K562 (cell line): ENCODE measurements around the gene LENEP. TPM values are rescaled to one million over a fixed set of nuclear protein-coding genes. Genes with fewer than 3 reads are reported as not detected.

Experiments used
- ARID3A ChIP-seq: IDR thresholded peaks from 2 replicates; pipeline ENCODE4 v1.6.1; 2012; ENCODE audit warnings: low read depth, low read length, improper control_type of control experiment, borderline replicate concordance
- ATF4 ChIP-seq: fragments of 450-650 bp; formaldehyde crosslinking; IDR thresholded peaks from 2 replicates; pipeline ENCODE4 v1.4.0; 2022; ENCODE audit warnings: mild to moderate bottlenecking, moderate library complexity
- CHD1 ChIP-seq: fragments of 200-600 bp; sonication (generic); IDR thresholded peaks from one replicate; pipeline ENCODE4 v1.6.1; 2012; ENCODE audit warnings: mild to moderate bottlenecking, moderate library complexity, low read length, inconsistent platforms
- EP300 ChIP-seq: IDR thresholded peaks from 2 replicates; pipeline ENCODE4 v1.6.1; 2012; ENCODE audit warnings: low read length, improper control_type of control experiment
- ERF ChIP-seq: fragments of 450-650 bp; formaldehyde crosslinking; IDR thresholded peaks from 2 replicates; pipeline ENCODE4 v1.4.0; 2020; ENCODE audit warnings: mild to moderate bottlenecking, mixed read lengths
- ETV6 ChIP-seq, 3 experiments: fragments of 150-350 bp in 1 of 3; sonication (generic) in 1 of 3; formaldehyde crosslinking in 1 of 3; IDR thresholded peaks; 2 replicates each; pipeline versions ENCODE4 v1.6.1 to v1.8.0; 2014 to 2022; ENCODE audit warnings: borderline replicate concordance in 2 of 3, low read depth in 2 of 3, antibody characterized with exemption in 1 of 3, low read length in 1 of 3, mild to moderate bottlenecking in 1 of 3, missing genetic modification reagents in 1 of 3
- FIP1L1 ChIP-seq: fragments of 200-400 bp; formaldehyde crosslinking; IDR thresholded peaks from 2 replicates; pipeline ENCODE4 v1.6.1; 2018; ENCODE audit warnings: mild to moderate bottlenecking, low read depth, low read length; ENCODE audit not compliant: poor library complexity, severe bottlenecking
- HMBOX1 ChIP-seq: sonication (generic); IDR thresholded peaks from 2 replicates; pipeline ENCODE4 v1.6.1; 2016
- ILF3 ChIP-seq: fragments of 450-650 bp; IDR thresholded peaks from 2 replicates; pipeline ENCODE4 v1.6.1; 2018; ENCODE audit warnings: antibody characterized with exemption, mild to moderate bottlenecking, moderate library complexity, borderline replicate concordance
- PHF8 ChIP-seq: fragments of 200-600 bp; sonication (generic); IDR thresholded peaks from 2 replicates; pipeline ENCODE4 v1.6.1; 2012; ENCODE audit warnings: mixed run types, mild to moderate bottlenecking, inconsistent platforms, low read length, moderate library complexity, borderline replicate concordance
- POLR2A ChIP-seq: fragments of 450-650 bp; conservative IDR thresholded peaks from 2 replicates; pipeline ENCODE4 v1.6.1; 2016
- SMARCB1 ChIP-seq: IDR thresholded peaks from 2 replicates; pipeline ENCODE4 v1.6.1; 2011; ENCODE audit warnings: improper control_type of control experiment, low read depth; ENCODE audit not compliant: insufficient read length
- SREBF1 ChIP-seq: fragments of 150-350 bp; IDR thresholded peaks from 2 replicates; pipeline ENCODE4 v1.6.1; 2014; ENCODE audit warnings: antibody characterized with exemption, low read depth, low read length, borderline replicate concordance
- SRSF7 ChIP-seq: fragments of 200-400 bp; formaldehyde crosslinking; optimal IDR thresholded peaks from 2 replicates; pipeline ENCODE3; 2017; ENCODE audit warnings: mild to moderate bottlenecking, low read depth, low read length
- THRB ChIP-seq: fragments of 450-650 bp; formaldehyde crosslinking; conservative IDR thresholded peaks from 2 replicates; pipeline ENCODE4 v1.4.0; 2022; ENCODE audit warnings: mild to moderate bottlenecking, missing genetic modification characterization
- VEZF1 ChIP-seq: fragments of 200-800 bp; sonication (Bioruptor generic); IDR thresholded peaks from 2 replicates; pipeline ENCODE4 v1.6.1; 2017; ENCODE audit warnings: missing genetic modification characterization, missing compliant biosample characterization
- ZNF133 ChIP-seq: fragments of 250-450 bp; sonication (Bioruptor Pico); IDR thresholded peaks from 2 replicates; pipeline ENCODE4 v1.4.0; 2020; ENCODE audit warnings: mild to moderate bottlenecking
- polyA plus RNA-seq, 8 experiments: library from polyadenylated mRNA; depleted of rRNA in 4 of 8; stranded (reverse) in 5 of 8; unstranded in 3 of 8; fragments of >200 nt; fragmentation: Nextera tagmentation in 2 of 8; fragmentation: Illumina TruSeq in 1 of 8; extraction: Ambion mirVana in 2 of 8; extraction: Trizol in 1 of 8; gene quantifications; 2 replicates each; pipeline versions ENCODE4 v1.2.1 to v1.2.3, GENCODE V29; 2011 to 2014; ENCODE audit warnings: inconsistent platforms in 1 of 8, missing spikeins in 1 of 8
- total RNA-seq, 7 experiments: library from RNA; depleted of rRNA in 6 of 7; stranded (reverse); fragments of >200 nt in 6 of 7; fragmentation: Illumina TruSeq in 2 of 7; extraction: Trizol in 2 of 7; gene quantifications; 2 replicates each; pipeline versions ENCODE4 v1.2.1 to v1.2.3, GENCODE V29; 2011 to 2021; ENCODE audit warnings: low replicate concordance in 1 of 7

LENEP gene
- total and polyA plus RNA-seq, 9 of the 15 experiments (the other 6 are each of a cell fraction or from before 2014, with no cell fraction given) = 0.23 to 0.87 (median 0.67) TPM; not detected in 5

- TF ChIP-seq SREBF1 (no peak), POLR2A (peak; percentile 74), SMARCB1 (no peak), ETV6 (IDR thresholded peaks at IDR 0.05; ENCODE audit: borderline replicate concordance in 1 of 2, low read depth in 2 of 2, low read length in 1 of 2) (no peak), ETV6 (CRISPR knock-in tag; IDR thresholded peaks at IDR 0.05; ENCODE audit: borderline replicate concordance) (no peak), ATF4 (no peak), VEZF1 (peak; percentile 29; the same call in 1 of the 2 replicates), ZNF133 (CRISPR knock-in tag) (no peak), FIP1L1 (no peak), ILF3 (no peak), SRSF7 (no peak), THRB (CRISPR knock-in tag) (no peak), PHF8 (peak; percentile 49; the same call in 1 of the 2 replicates), EP300 (no peak), CHD1 (peak; percentile 8), ERF (CRISPR knock-in tag) (peak; percentile 69; the same call in 1 of the 2 replicates), ARID3A (no peak), HMBOX1 (no peak)
Observed at GRCh38 chr1:154999571-155000410, 6.4 kb downstream of the LENEP start (continued).
